ENCODE data around the gene CYP2U1.
"Not testable (repeated sequence)": the region's sequence is repeated elsewhere in the genome, so short reads cannot be mapped to it uniquely, and the experiment has no call there.

CYP2U1 gene

GRCh38 chr4:107966903-107967302 lies 35.6 kb downstream of the CYP2U1 start:
- in situ Hi-C loops (cut with MboI; ENCODE audit: low sequenced_read_pairs, unreplicated experiment) = no loop called here
- no peak for DNase-seq (ENCODE audit: low spot score)
- TF ChIP-seq CTCF (IDR thresholded peaks at IDR 0.05; ENCODE audit: borderline replicate concordance, control extremely low read depth, extremely low read depth, insufficient read depth, missing control alignments) = no peak

- in situ Hi-C loops (cut with MboI; ENCODE audit: low sequenced_read_pairs, unreplicated experiment); DNase-seq (ENCODE audit: low spot score): not testable (repeated sequence)
These were observed 36.2 kb downstream of the CYP2U1 start for GRCh38 chr4:107967519-107967918.

- in situ Hi-C loops (cut with MboI; ENCODE audit: low sequenced_read_pairs, unreplicated experiment); DNase-seq (ENCODE audit: low spot score): not testable (repeated sequence)
These were observed 36.6 kb downstream of the CYP2U1 start for GRCh38 chr4:107967921-107968320.

GRCh38 chr4:107970063-107970798 lies 38.9 kb downstream of the CYP2U1 start:
- no peak for DNase-seq (ENCODE audit: low spot score)
- in situ Hi-C loops (cut with MboI; ENCODE audit: low sequenced_read_pairs, unreplicated experiment) = no loop called here
- TF ChIP-seq CTCF (IDR thresholded peaks at IDR 0.05; ENCODE audit: borderline replicate concordance, control extremely low read depth, extremely low read depth, insufficient read depth, missing control alignments) = no peak

GRCh38 chr4:107972605-107973004 lies 41.3 kb downstream of the CYP2U1 start:
- in situ Hi-C loops (cut with MboI; ENCODE audit: low sequenced_read_pairs, unreplicated experiment) = no loop called here

GRCh38 chr4:107974523-107974922 lies 43.2 kb downstream of the CYP2U1 start:
- no peak for DNase-seq (ENCODE audit: low spot score)
- TF ChIP-seq CTCF (IDR thresholded peaks at IDR 0.05; ENCODE audit: borderline replicate concordance, control extremely low read depth, extremely low read depth, insufficient read depth, missing control alignments) = no peak

More at GRCh38 chr4:107972605-107973004, 41.3 kb downstream of the CYP2U1 start:
- DNase-seq (ENCODE audit: low spot score) = no peak
- no peak for TF ChIP-seq CTCF (IDR thresholded peaks at IDR 0.05; ENCODE audit: borderline replicate concordance, control extremely low read depth, extremely low read depth, insufficient read depth, missing control alignments)

GRCh38 chr4:107977482-107977881 lies 46.1 kb downstream of the CYP2U1 start:
- TF ChIP-seq CTCF (IDR thresholded peaks at IDR 0.05; ENCODE audit: borderline replicate concordance, control extremely low read depth, extremely low read depth, insufficient read depth, missing control alignments) = no peak
- in situ Hi-C loops (cut with MboI; ENCODE audit: low sequenced_read_pairs, unreplicated experiment) = no loop called here
- DNase-seq (ENCODE audit: low spot score) = no peak

More at GRCh38 chr4:107974523-107974922, 43.2 kb downstream of the CYP2U1 start:
- in situ Hi-C loops (cut with MboI; ENCODE audit: low sequenced_read_pairs, unreplicated experiment) = no loop called here

Data from GM13976 (cell line).